T-helper 2 cell treated with Interferon-gamma antibody and Interleukin-4, amounts not matched to agents 5 μg/mL and 100 μg/mL, for 36 hours (primary cell): ENCODE data around the gene MAPK12.

Experiments used
- DNase-seq: peaks from one replicate; pipeline ENCODE4 v3.0.0; 2021; ENCODE audit warnings: low spot score
- H3K27ac Mint-ChIP-seq: one replicate; pipeline ENCODE4 v1.8.0; 2021; ENCODE audit warnings: mild to moderate bottlenecking, mixed read lengths
- H3K27me3 Mint-ChIP-seq: one replicate; pipeline ENCODE4 v1.8.0; 2021; ENCODE audit warnings: low read depth, mixed read lengths
- H3K36me3 Mint-ChIP-seq: one replicate; pipeline ENCODE4 v1.8.0; 2021; ENCODE audit warnings: low read depth, mixed read lengths
- H3K4me1 Mint-ChIP-seq: one replicate; pipeline ENCODE4 v1.8.0; 2021; ENCODE audit warnings: low read depth, mixed read lengths
- H3K4me3 Mint-ChIP-seq: one replicate; pipeline ENCODE4 v1.8.0; 2022; ENCODE audit warnings: mild to moderate bottlenecking, moderate library complexity, mixed read lengths
- H3K9me3 Mint-ChIP-seq: one replicate; pipeline ENCODE4 v1.8.0; 2021; ENCODE audit warnings: mixed read lengths

Gene MAPK12

GRCh38 chr22:50261615-50262459 lies at the start of gene MAPK12:
TSS of gene MAPK12 (minus strand) at chr22:50261683. CDS start at chr22:50261509, 174 bp downstream.
- DNase-seq: no peak
- no peak within 1 kb of the TSS for H3K27ac Mint-ChIP-seq
- H3K36me3 Mint-ChIP-seq: no peaks in the 10 kb centered on the region
- peaks cover 14% of the 10 kb centered on the region for H3K27me3 Mint-ChIP-seq
- H3K4me3 Mint-ChIP-seq: peak within 1 kb of the TSS; percentile 66
- peaks cover 5% of the 10 kb centered on the region for H3K4me1 Mint-ChIP-seq
- H3K9me3 Mint-ChIP-seq: no peaks in the 10 kb centered on the region

- Mint-ChIP-seq H3K27ac (no peak overlapping the region), H3K27me3 (peaks cover 7% of the 10 kb centered on the region), H3K4me1 (peaks cover 12% of the 10 kb centered on the region), H3K36me3 (no peaks in the 10 kb centered on the region), H3K4me3 (no peak overlapping the region), H3K9me3 (no peaks in the 10 kb centered on the region)
- no peak for DNase-seq
Observed at GRCh38 chr22:50310949-50311444, 49.5 kb upstream of the MAPK12 start.

- Mint-ChIP-seq H3K4me3 (no peak overlapping the region), H3K27me3 (peaks cover 9% of the 10 kb centered on the region), H3K4me1 (peaks cover 10% of the 10 kb centered on the region), H3K27ac (no peak overlapping the region), H3K36me3 (no peaks in the 10 kb centered on the region), H3K9me3 (no peaks in the 10 kb centered on the region)
- no peak for DNase-seq
Observed at GRCh38 chr22:50310031-50310722, 48.7 kb upstream of the MAPK12 start.

- Mint-ChIP-seq H3K4me1 (peaks cover 10% of the 10 kb centered on the region), H3K9me3 (no peaks in the 10 kb centered on the region), H3K4me3 (no peak overlapping the region), H3K27ac (no peak overlapping the region), H3K36me3 (no peaks in the 10 kb centered on the region), H3K27me3 (peaks cover 9% of the 10 kb centered on the region)
- no peak for DNase-seq
Observed at GRCh38 chr22:50309601-50309991, 48.1 kb upstream of the MAPK12 start.

GRCh38 chr22:50308986-50309600 lies 47.6 kb upstream of the MAPK12 start:
- peak overlapping the region; percentile 70 for H3K4me3 Mint-ChIP-seq
- DNase-seq: no peak
- H3K27ac Mint-ChIP-seq: peak overlapping the region; percentile 64
- H3K9me3 Mint-ChIP-seq: no peaks in the 10 kb centered on the region
- no peaks in the 10 kb centered on the region for H3K36me3 Mint-ChIP-seq
- H3K27me3 Mint-ChIP-seq: peaks cover 9% of the 10 kb centered on the region
- H3K4me1 Mint-ChIP-seq: peaks cover 9% of the 10 kb centered on the region

GRCh38 chr22:50308597-50308935 lies 47.1 kb upstream of the MAPK12 start:
- H3K4me1 Mint-ChIP-seq: peaks cover 9% of the 10 kb centered on the region

GRCh38 chr22:50307890-50308596 lies 46.6 kb upstream of the MAPK12 start:
- Mint-ChIP-seq H3K4me1 (peaks cover 9% of the 10 kb centered on the region), H3K9me3 (no peaks in the 10 kb centered on the region), H3K27ac (no peak overlapping the region), H3K27me3 (peaks cover 9% of the 10 kb centered on the region), H3K36me3 (no peaks in the 10 kb centered on the region), H3K4me3 (no peak overlapping the region)
- no peak for DNase-seq

More at GRCh38 chr22:50308597-50308935, 47.1 kb upstream of the MAPK12 start:
- Mint-ChIP-seq H3K4me3 (peak overlapping the region; percentile 70), H3K27ac (peak overlapping the region; percentile 64), H3K36me3 (no peaks in the 10 kb centered on the region), H3K27me3 (peaks cover 9% of the 10 kb centered on the region), H3K9me3 (no peaks in the 10 kb centered on the region)
- DNase-seq: no peak

GRCh38 chr22:50306753-50307749 lies 45.6 kb upstream of the MAPK12 start, which contains the start of gene PLXNB2:
TSS of gene PLXNB2 (minus strand) at chr22:50307646. CDS start at chr22:50290584, 17,062 bp downstream.
- H3K36me3 Mint-ChIP-seq: no peaks in the 10 kb centered on the region
- H3K27ac Mint-ChIP-seq: no peak within 1 kb of the TSS
- H3K4me3 Mint-ChIP-seq: no peak within 1 kb of the TSS
- peak; percentile 23 for DNase-seq
- peaks cover 9% of the 10 kb centered on the region for H3K4me1 Mint-ChIP-seq
- H3K27me3 Mint-ChIP-seq: peaks cover 14% of the 10 kb centered on the region
- no peaks in the 10 kb centered on the region for H3K9me3 Mint-ChIP-seq

- Mint-ChIP-seq H3K27me3 (peaks cover 16% of the 10 kb centered on the region), H3K4me1 (peaks cover 9% of the 10 kb centered on the region), H3K27ac (peak overlapping the region; percentile 36), H3K9me3 (no peaks in the 10 kb centered on the region), H3K4me3 (peak overlapping the region; percentile 68), H3K36me3 (no peaks in the 10 kb centered on the region)
- DNase-seq: no peak
Observed at GRCh38 chr22:50305923-50306566, 44.6 kb upstream of the MAPK12 start.

GRCh38 chr22:50305393-50305922 lies 44.0 kb upstream of the MAPK12 start:
- no peaks in the 10 kb centered on the region for H3K36me3 Mint-ChIP-seq
- H3K27me3 Mint-ChIP-seq: peaks cover 19% of the 10 kb centered on the region
- DNase-seq: no peak
- no peaks in the 10 kb centered on the region for H3K9me3 Mint-ChIP-seq
- no peak overlapping the region for H3K4me3 Mint-ChIP-seq
- H3K27ac Mint-ChIP-seq: no peak overlapping the region
- H3K4me1 Mint-ChIP-seq: peaks cover 9% of the 10 kb centered on the region

GRCh38 chr22:50304528-50305392 lies 43.3 kb upstream of the MAPK12 start:
- no peak overlapping the region for H3K4me3 Mint-ChIP-seq
- H3K9me3 Mint-ChIP-seq: no peaks in the 10 kb centered on the region
- peaks cover 9% of the 10 kb centered on the region for H3K4me1 Mint-ChIP-seq
- peaks cover 19% of the 10 kb centered on the region for H3K27me3 Mint-ChIP-seq
- no peaks in the 10 kb centered on the region for H3K36me3 Mint-ChIP-seq
- H3K27ac Mint-ChIP-seq: no peak overlapping the region
- no peak for DNase-seq
